ENCODE measurements around the gene EFCAB5.

DNA sequence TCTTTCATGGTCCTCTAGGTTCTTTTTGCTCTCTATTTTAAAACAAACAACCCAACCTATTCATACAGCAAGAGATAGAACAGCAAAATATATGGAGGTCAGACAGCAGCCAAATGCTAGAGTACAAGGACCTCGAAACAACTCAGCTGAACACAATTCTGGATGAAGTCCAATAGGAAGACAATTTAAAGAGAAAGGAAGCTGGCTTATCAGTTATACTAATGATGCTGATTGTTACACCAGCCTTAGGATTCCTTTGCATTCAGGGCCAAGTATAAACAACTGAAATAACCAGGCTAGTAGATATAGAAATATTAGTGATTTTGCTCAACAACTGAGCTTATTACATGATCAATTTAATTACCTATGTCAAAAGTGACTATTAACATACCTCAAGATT lies 13.9 kb upstream of the EFCAB5 start:
- TF ChIP-seq, protein P1, sequence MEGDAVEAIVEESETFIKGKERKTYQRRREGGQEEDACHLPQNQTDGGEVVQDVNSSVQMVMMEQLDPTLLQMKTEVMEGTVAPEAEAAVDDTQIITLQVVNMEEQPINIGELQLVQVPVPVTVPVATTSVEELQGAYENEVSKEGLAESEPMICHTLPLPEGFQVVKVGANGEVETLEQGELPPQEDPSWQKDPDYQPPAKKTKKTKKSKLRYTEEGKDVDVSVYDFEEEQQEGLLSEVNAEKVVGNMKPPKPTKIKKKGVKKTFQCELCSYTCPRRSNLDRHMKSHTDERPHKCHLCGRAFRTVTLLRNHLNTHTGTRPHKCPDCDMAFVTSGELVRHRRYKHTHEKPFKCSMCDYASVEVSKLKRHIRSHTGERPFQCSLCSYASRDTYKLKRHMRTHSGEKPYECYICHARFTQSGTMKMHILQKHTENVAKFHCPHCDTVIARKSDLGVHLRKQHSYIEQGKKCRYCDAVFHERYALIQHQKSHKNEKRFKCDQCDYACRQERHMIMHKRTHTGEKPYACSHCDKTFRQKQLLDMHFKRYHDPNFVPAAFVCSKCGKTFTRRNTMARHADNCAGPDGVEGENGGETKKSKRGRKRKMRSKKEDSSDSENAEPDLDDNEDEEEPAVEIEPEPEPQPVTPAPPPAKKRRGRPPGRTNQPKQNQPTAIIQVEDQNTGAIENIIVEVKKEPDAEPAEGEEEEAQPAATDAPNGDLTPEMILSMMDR (conservative IDR thresholded peaks at IDR 0.05; ENCODE audit: low read depth in 2 of 2), result no peak
- TF ChIP-seq, protein P2, sequence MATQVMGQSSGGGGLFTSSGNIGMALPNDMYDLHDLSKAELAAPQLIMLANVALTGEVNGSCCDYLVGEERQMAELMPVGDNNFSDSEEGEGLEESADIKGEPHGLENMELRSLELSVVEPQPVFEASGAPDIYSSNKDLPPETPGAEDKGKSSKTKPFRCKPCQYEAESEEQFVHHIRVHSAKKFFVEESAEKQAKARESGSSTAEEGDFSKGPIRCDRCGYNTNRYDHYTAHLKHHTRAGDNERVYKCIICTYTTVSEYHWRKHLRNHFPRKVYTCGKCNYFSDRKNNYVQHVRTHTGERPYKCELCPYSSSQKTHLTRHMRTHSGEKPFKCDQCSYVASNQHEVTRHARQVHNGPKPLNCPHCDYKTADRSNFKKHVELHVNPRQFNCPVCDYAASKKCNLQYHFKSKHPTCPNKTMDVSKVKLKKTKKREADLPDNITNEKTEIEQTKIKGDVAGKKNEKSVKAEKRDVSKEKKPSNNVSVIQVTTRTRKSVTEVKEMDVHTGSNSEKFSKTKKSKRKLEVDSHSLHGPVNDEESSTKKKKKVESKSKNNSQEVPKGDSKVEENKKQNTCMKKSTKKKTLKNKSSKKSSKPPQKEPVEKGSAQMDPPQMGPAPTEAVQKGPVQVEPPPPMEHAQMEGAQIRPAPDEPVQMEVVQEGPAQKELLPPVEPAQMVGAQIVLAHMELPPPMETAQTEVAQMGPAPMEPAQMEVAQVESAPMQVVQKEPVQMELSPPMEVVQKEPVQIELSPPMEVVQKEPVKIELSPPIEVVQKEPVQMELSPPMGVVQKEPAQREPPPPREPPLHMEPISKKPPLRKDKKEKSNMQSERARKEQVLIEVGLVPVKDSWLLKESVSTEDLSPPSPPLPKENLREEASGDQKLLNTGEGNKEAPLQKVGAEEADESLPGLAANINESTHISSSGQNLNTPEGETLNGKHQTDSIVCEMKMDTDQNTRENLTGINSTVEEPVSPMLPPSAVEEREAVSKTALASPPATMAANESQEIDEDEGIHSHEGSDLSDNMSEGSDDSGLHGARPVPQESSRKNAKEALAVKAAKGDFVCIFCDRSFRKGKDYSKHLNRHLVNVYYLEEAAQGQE (IDR thresholded peaks at IDR 0.05; ENCODE audit: unreplicated experiment), result no peak
- no peak for TF ChIP-seq JUNB (IDR thresholded peaks at IDR 0.05; ENCODE audit: unreplicated experiment)
- no peak for TF ChIP-seq EZH2phosphoT487 (IDR thresholded peaks at IDR 0.05; ENCODE audit: unreplicated experiment)
- no peak for TF ChIP-seq EZH2 (IDR thresholded peaks at IDR 0.05; ENCODE audit: low read depth, unreplicated experiment)

Measured in GM23338 (cell line).